RWPE2 (cell line): ENCODE results near the gene CRADD.

Experiments
- ATAC-seq: fragments of 200-7000 bp; cut with Tn5 transposase; 3 replicates; pipeline ENCODE4 v1.9.1; 2021; ENCODE audit warnings: low read depth
- DNase-seq: peaks from one replicate; pipeline ENCODE4 v3.0.0-alpha.2; 2020; ENCODE audit warnings: low spot score
- H3K27ac ChIP-seq: fragments of 450-650 bp; 2 replicates; pipeline ENCODE4 v1.5.1; 2017; ENCODE audit warnings: mild to moderate bottlenecking; ENCODE audit not compliant: poor library complexity, severe bottlenecking
- H3K27me3 ChIP-seq: fragments of 250-450 bp; sonication (Bioruptor Pico); 2 replicates; pipeline ENCODE4 v1.5.1; 2021; ENCODE audit warnings: mild to moderate bottlenecking, moderate library complexity; ENCODE audit not compliant: insufficient read depth, poor library complexity, severe bottlenecking
- H3K36me3 ChIP-seq: fragments of 250-450 bp; sonication (Bioruptor Pico); 2 replicates; pipeline ENCODE4 v1.5.1; 2020; ENCODE audit warnings: low read depth, mild to moderate bottlenecking, moderate library complexity
- H3K4me1 ChIP-seq: fragments of 250-450 bp; sonication (Bioruptor Pico); 2 replicates; pipeline ENCODE4 v1.5.1; 2021; ENCODE audit warnings: mild to moderate bottlenecking, moderate library complexity; ENCODE audit not compliant: insufficient read depth, poor library complexity, severe bottlenecking
- H3K4me3 ChIP-seq: fragments of 250-450 bp; sonication (Bioruptor Pico); 2 replicates; pipeline ENCODE4 v1.5.1; 2021; ENCODE audit warnings: mild to moderate bottlenecking, moderate library complexity; ENCODE audit not compliant: severe bottlenecking
- H3K9me3 ChIP-seq: fragments of 250-450 bp; sonication (Bioruptor Pico); 2 replicates; pipeline ENCODE4 v1.5.1; 2021; ENCODE audit warnings: mild to moderate bottlenecking, moderate library complexity; ENCODE audit not compliant: severe bottlenecking
- CTCF ChIP-seq: fragments of 450-650 bp; IDR thresholded peaks from one replicate; pipeline ENCODE4 v1.5.1; 2017; ENCODE audit warnings: mild to moderate bottlenecking, moderate library complexity; ENCODE audit not compliant: poor library complexity, severe bottlenecking

CRADD gene

DNA sequence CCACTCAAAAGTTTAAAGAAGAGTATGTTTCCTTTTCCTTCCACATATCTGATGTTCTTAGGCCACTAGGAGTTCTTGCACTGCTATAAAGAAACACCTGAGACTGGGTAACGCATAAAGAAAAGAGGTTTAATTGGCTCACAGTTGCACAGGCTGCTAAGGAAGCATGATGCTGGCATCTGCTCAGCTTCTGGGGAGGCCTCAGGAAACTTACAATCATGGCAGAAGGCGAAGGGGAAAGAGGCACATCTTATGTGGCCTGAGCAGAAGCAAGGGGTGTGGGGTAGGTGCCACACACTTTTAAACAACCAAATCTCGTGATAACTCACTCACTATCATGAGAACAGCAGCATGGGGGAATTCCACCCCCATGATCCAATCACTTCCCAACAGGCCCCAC is 7.7 kb upstream of the CRADD start:
- Histone ChIP-seq H3K4me1 (peaks cover 4% of the 10 kb centered on the region), H3K4me3 (no peak overlapping the region), H3K9me3 (no peaks in the 10 kb centered on the region), H3K27ac (no peak overlapping the region), H3K36me3 (no peaks in the 10 kb centered on the region), H3K27me3 (no peaks in the 10 kb centered on the region)
- ATAC-seq, result no peak
- DNase-seq, result no peak
- no peak for TF ChIP-seq CTCF

GRCh38 chr12:93670104-93670503 is 7.1 kb upstream of the CRADD start:
- Histone ChIP-seq H3K27me3 (no peaks in the 10 kb centered on the region), H3K36me3 (no peaks in the 10 kb centered on the region), H3K4me1 (peaks cover 4% of the 10 kb centered on the region), H3K4me3 (no peak overlapping the region), H3K9me3 (no peaks in the 10 kb centered on the region), H3K27ac (no peak overlapping the region)
- ATAC-seq (no peak), DNase-seq (no peak)
- no peak for TF ChIP-seq CTCF

DNA sequence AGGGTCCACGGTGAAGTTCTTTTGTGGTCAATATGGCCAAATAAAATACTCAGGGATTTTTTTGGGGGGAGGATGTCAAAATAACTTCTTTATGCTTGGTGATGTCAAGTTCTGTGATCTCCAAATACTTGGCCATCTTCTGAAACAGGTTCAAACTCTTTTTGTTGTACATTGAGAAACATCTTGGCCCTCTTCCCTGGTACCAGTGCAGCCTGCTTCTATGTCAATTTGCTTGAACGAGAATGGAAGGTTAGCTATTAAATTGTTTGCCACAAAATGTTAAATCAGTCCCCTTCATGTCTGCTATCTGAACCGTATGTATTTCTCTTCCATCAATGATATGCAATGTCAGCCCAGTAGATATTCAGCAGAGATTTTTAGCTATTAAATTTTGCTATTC is 6.1 kb upstream of the CRADD start:
- TF ChIP-seq CTCF, result no peak
- no peak for DNase-seq
- no peak for ATAC-seq
- Histone ChIP-seq H3K9me3 (no peaks in the 10 kb centered on the region), H3K27me3 (no peaks in the 10 kb centered on the region), H3K4me1 (peaks cover 4% of the 10 kb centered on the region), H3K4me3 (no peak overlapping the region), H3K36me3 (no peaks in the 10 kb centered on the region), H3K27ac (no peak overlapping the region)

- TF ChIP-seq CTCF, result no peak
- Histone ChIP-seq H3K4me3 (no peak overlapping the region), H3K27ac (no peak overlapping the region), H3K9me3 (no peaks in the 10 kb centered on the region), H3K27me3 (no peaks in the 10 kb centered on the region), H3K36me3 (no peaks in the 10 kb centered on the region), H3K4me1 (peaks cover 4% of the 10 kb centered on the region)
- DNase-seq (no peak), ATAC-seq (no peak)
Measured at GRCh38 chr12:93673084-93673483, 4.1 kb upstream of the CRADD start.

GRCh38 chr12:93674386-93674785 is 2.8 kb upstream of the CRADD start:
- no peak for ATAC-seq
- no peaks in the 10 kb centered on the region for H3K27me3 ChIP-seq

More at GRCh38 chr12:93674386-93674785, 2.8 kb upstream of the CRADD start:
- no peaks in the 10 kb centered on the region for H3K36me3 ChIP-seq
- peaks cover 4% of the 10 kb centered on the region for H3K4me1 ChIP-seq
- DNase-seq, result no peak
- no peak for TF ChIP-seq CTCF
- no peak overlapping the region for H3K27ac ChIP-seq
- H3K9me3 ChIP-seq, result no peaks in the 10 kb centered on the region
- H3K4me3 ChIP-seq, result no peak overlapping the region
